HK-2 (cell line): ENCODE data around the gene ETV7.
"Not testable (repeated sequence)": the region's sequence is repeated elsewhere in the genome, so short reads cannot be mapped to it uniquely, and the experiment has no call there.

Source experiments
- DNase-seq: peaks from one replicate; pipeline ENCODE4 v3.0.0-alpha.2; 2018; ENCODE audit not compliant: unreplicated experiment

ETV7 gene

DNA sequence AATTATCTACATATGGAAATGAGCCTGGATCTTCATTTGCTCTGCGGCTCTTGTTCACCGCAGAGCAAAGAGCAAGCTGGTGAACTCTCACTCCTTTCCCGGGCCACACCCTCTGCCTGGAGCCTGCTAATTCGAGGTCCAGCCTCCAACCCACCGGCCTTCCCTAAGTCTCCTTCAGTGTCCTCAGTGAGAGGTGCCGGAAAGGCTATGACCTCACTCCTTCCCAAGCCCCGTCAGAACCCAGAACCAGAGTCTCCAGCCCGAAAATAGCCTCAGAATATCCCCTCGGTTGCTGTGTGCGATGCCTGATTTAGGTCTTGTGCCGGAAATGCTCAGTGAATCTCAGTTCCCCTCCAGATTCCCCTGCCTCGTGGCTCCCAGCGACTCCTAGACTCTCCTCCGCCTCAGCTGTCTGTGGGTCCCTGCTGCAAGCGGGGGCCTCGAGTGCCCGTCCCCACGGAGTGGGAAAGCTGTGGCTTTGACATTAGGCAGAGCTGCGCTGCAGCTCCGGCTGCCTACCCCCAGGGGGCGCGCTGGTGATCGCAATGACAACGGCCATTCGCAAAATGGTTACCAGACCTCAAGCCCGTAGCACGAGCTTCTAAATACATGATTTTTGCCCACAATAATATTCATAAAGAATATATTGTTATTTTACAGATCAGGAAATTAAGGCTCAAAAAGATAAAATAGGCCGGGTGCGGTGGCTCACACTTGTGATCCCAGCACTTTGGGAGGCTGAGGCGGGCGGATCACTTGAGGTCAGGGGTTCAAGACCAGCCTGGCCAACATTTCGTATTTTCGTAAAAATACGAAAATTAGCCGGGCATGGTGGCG lies 46.6 kb downstream of the ETV7 start:
- peak; percentile 70 for DNase-seq

DNA sequence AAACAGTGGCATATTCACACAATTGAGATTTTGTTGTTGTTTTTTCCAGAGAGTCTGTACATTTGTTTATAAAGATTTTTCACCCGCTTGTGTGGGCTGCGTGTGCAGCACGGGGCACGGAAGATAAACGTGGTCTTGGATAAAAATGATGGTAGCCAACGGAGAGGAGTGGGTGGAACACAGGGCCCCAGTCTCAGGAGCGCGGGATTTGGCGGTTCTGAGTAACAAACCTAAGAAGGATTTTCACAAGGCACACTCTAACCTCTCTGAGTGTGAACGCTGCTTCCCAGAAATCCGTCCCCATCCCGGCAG lies 47.2 kb downstream of the ETV7 start:
- DNase-seq = no peak

DNA sequence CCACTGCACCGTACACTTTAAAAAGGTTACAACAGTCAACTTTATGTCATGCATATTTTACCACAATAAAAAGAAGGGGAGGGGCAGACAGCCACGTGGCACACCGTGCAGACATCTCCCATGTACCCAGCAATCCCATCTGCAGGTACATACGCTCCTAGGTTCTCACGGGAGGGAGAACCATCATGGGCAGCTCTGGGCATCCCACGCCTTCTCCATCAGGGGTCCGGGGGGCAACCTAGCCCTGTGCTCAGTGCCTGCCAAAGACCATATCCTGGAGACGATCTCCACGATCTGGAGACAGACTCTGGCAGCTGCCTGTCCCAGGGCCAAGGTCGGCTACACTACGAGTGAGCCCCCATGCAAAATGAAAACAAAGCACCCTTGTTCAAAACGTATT lies 48.3 kb downstream of the ETV7 start:
- no peak for DNase-seq

DNA sequence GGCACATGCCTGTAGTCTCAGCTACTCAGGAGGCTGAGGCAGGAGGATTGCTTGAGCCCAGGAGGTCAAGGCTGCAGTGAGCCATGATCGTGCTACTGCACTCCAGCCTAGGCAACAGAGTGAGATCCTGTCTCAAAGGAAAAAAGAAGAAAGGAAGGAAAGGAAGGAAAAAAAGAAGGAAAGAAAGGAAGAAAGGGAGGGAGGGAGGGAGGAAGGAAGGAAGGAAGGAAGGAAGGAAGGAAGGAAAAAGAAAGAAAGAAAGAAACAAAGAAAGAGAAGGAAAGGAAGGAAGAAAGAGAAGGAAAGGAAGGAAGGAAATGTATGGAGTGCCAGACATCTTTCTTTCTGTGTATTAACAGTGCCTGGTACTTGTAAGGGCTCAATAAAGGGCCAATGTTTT lies 49.2 kb downstream of the ETV7 start:
- not testable (repeated sequence) for DNase-seq

DNA sequence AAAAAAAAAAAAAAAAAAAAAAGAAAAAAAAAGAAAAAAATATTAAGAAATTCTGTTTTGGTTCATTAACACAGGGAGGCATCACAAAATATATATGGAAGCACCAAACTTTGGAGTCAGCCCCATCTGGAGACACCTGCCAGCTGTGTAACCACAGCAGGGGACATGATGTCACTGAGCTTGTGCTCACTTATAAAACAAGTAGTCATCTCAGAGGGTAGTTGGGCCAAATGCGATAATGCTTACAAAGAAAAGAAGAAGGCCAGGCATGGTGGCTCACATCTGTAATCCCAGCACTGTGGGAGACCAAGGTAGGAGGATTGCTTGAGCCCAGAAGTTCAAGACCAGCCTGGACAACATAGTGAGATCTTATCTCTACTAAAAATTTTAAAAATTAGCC lies 49.7 kb downstream of the ETV7 start:
- DNase-seq = no peak

DNA sequence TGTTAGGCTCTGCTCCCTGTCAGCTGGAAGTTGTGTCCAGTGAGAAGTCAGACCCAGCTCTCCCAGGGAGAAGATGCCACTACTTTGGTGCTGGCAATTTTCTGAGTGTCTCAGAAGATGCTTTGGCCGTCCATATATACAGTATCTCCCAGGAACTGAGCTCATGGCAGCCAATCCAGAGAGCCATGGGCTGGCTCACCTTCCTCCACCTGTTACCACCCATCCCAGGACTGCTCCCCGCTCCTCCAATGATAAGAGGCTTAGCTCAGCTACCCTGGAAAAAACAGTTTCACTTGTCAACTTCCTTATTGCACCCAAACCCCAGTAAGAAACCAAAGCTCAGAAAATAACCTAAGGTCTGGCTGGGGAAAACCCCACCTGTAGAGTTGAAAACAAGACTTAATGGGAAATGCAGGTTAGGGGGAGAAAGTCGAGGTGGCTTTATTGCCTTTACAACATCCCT lies 50.7 kb downstream of the ETV7 start, which contains the start of gene BNIP5:
Gene BNIP5, minus strand, starts transcription at position 110 of the 463 bp plus-strand sequence. CDS start 6,198 bp downstream, outside the sequence.
- no peak for DNase-seq

DNA sequence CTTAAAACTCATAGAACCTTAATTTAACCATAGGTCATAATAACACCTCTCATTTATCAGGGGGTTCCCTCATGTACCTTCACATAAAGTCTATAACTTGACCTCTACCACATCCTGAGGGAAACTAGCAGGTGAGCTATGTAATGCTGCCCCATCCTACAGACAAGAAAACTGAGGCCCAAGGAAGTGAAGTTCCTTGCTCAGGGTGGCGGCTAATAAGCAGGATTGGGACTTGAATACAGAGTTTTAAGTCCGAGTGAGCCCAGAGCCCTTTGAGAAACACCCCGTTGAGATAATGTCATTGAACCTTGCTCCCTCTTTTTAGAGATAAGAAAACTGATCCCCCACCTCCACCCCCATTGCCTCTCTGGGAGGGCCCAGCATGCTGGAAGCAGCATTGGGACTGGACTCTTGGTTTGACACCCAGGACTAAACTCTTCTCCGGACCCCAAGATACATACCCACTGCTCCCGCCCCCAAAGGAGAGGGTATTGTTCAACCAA lies 51.2 kb downstream of the ETV7 start:
- DNase-seq = no peak

DNA sequence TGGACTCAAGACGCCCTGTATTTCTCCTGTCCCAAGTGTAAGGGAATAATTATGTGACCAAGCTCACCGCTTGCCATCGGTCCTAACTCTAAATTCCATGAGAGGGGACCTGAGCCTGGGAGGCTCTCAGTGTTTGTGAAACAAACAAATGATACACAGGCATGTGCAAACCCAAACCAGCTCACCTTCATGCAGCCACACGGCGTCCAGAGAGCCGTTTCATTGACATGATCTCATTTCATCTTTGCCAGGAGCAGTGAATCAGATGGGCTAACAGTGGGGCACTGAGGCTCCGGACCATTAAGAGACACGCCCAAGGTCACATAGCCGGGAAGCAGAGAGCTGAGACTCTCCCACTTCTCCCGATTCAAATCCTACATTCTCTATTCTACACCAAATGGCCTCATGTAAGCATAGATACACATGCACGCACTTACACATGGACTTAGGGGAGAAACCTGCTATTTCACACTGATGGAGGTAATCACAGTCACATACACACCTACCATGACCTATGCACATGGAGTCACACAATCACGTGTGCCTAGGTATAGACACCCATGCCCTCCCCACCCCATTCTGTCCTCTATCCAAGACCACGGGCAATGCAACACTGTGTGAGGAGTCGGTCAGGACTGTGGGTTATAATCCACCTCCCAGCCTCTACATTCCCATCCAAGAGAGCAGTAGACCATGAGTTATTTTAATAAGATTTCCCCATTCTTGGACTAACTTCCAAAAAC lies 51.8 kb downstream of the ETV7 start:
- DNase-seq = no peak

DNA sequence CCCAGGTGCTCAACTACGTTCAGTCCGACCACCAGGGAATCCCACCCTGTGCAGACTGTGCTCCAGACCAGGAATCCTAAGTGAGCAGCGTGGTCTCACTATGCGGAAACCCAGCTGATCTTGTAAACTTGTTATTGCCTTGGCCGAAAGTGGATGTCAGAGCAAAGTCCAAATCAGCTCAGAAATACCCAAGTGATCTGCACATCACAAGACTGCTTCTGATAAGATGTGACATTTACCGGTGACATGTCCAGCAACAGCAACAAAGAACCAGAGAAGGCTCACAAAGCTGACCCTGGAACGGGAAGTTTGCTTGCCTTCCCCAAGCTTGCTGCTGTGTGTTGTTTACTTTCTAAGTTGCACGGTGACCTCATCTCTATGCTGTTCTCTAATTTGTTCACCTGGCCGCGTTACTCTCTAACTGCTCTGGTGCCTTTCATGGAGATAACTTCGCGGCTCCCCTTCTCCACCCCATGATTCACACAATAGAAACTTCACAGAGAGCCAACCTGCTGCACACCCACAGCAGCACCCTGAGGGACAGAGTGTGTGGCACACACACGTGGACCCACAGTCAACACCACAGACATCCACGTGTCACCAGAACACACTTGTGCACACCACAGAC lies 52.5 kb downstream of the ETV7 start:
- DNase-seq = no peak

DNA sequence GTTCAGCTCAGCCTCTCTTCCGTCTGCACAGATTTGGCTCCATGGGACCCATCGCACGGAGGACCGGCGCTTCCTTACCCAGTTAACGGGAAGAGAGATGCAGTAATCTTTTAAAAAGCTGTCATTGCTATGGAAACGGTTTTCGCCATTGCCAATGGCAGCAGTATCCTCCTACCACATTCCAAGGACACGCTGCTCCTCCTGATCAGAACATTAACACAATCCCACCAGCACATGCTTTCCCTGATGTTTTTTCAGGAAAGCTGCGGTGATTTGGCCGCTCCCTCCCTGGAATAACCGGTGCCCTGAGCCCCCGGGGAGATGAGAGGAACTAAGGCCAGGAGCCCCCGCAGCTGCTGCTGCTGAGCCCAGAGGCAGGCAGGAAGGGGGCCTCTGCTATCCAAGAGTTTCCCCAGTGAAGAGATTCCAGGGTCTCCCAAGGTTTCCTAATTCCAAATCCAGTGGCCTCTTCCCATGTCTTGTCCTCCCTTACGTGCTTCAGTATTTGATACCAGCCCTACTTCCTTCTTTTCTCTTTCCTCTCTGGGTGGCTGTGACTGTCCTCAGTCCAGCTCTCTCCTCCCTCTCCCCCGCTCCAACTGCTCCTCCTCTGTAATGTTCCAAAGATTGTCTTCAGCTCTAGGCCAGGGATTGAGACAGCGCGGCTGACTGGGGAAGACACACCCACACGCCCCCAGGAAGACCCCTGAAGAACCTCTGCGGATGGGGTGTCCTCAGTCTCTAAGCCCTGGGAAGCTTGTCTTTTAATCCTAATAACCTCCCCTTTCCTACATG lies 53.3 kb downstream of the ETV7 start:
- DNase-seq = no peak

DNA sequence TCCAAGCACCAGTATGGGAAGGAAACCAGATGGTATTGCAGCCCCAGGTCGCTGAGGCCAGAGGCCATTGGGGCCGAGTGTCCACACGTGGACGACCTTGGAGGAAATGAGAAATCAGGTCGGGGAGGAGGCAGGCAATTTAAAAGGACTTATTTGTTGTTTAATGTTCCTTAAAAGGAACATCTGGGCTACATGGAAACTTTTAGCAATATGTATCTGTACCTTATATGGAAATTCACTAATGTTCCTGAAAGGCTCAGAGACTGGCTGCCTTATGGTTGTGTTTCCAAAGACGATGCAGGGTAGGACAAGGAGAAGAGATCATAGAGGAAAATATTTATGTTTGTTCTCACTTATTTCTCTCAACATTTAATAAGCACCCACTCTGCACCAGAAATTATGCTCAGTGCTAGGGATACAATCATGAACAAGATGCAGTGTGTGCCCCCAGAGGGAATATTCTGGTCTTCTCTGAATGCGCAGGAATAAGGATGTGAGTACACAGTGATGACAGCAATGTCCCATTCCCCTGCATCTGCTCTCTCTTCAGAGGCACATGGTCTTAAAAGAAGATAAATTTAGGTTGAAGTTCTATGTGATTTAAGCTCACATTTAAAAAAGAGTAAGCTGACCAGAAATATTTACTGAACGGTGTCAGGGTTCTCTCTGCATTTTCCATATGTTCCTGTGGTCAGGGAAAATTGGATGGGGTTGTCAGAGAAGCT lies 54.1 kb downstream of the ETV7 start:
- no peak for DNase-seq

DNA sequence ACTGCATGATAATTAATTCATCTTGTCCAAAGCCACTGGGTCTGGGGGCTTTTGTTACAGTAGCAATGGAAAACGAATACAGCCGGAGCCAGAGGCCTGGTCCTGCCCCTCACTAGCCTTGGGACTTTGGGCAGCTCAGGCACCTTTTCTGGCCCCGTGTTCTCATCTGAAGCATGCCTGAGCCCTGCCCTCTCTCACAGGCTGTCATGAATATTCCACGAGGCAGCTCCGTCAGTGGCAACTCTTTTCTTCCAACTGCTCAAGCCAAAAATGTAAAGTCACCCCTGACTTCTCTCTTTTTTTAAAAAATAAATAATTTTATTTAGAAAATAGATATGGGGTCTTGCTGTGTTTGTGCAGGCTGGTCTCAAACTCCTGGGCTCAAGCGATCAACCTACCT lies 56.1 kb downstream of the ETV7 start:
- DNase-seq = no peak

DNA sequence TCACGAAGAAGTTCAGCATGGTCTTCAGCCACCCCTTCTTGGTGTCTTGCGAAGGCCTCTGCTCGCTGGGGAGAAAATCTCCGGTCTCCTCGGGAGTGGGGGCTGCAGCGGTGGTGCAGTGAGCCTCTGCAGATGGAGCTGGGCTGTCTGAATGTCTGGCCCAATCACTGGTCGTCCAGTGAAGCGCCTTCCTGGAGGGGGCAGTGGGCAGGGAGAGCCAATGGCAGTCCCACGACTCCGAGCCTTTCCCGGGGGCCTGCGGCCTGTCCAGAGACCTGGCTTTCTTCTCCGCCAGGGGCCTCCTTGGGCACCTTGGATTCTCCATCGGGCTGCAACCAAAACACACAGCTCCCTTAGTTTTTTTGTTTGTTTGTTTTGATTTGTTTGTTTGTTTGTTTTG lies 57.1 kb downstream of the ETV7 start:
- DNase-seq = no peak

DNA sequence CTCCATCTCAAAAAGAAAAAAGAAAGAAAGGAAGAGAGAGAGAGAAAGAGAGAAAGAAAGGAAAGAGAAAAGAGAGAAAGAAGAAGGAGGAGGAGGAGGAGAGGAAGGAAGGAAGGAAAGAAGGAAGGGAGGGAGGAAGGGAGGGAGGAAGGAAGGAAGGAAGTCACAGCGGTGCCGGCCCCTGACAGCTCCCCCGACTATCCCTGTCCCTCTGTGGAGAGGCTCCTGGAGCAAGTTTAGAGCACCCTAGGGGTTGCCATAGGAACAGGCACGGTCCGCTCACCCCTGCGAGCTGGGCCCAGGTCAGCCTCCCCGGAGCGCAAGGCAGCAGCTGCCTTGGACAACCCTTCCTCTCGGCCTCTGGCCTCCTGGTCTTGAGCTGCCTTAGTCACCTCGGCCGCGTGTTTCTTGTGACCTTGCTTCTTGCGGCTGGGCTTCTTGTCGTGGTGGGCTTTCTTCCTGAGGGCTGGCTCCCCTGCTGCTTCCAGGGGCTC lies 57.6 kb downstream of the ETV7 start:
- no peak for DNase-seq

DNA sequence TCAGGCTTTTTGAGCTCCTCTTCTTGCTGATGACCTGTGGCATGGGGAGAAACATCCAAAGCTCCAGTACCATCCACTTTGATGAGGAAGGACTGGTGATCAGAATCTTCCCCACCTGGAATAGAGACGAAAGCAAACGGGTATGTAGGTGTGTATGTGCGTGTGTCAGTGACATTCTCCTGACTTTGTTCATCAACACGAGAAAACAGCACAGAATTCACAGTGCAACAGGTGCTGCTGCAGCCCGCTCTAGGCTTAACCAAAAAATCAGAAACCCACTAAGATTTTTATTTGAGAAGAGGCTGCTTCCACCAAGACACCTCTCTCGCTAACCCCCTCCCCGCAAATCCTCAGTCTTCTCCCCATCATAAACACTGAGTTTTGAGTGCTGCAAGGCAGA lies 58.9 kb downstream of the ETV7 start:
- DNase-seq = no peak

DNA sequence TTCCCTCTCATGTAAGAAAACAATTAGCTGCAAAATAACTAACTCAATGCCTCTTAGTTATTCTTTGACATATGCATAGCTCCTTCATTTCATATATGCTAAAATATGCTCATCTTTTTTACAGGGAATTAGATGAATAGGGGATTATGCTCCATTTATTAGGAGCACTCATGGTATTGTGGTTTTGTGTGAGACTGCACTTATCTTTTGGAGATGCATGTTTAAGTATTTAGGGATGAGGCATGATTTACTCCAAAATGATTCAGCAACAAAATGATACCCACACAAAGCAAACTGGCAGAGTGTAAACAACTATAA lies 59.6 kb downstream of the ETV7 start:
- no peak for DNase-seq

DNA sequence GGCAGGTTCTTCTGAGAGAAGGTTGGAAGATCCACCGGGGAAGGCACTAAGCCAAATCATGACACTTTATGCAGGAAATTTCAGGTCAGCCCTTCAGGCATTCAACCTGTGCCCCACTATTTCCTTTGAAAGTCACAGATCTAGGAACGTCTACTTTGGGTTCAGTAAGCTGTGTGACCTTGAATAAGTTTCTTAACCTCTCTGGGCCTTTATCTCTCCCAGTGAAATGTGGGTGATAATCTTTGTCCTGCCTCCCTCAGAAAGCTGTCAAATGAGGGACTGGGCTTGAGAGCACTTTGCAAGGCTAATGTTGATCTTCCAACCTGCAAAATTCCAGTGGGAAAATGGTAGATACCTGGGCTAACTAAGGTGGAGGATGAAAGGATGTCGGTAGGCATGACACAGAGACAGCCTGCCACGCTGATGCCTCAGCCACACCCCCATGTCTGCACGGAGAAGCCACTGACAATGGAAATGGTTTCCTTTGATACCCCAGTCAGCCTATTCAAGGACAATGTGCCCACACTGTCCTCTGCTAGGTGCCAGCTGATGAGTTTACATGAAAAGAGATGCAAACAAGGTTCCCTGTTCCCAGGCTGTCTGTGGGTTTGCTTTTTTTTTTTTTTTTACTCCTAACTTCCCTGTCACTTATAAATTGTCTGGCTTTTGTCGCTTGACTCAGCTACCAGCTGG lies 60.1 kb downstream of the ETV7 start:
- no peak for DNase-seq

DNA sequence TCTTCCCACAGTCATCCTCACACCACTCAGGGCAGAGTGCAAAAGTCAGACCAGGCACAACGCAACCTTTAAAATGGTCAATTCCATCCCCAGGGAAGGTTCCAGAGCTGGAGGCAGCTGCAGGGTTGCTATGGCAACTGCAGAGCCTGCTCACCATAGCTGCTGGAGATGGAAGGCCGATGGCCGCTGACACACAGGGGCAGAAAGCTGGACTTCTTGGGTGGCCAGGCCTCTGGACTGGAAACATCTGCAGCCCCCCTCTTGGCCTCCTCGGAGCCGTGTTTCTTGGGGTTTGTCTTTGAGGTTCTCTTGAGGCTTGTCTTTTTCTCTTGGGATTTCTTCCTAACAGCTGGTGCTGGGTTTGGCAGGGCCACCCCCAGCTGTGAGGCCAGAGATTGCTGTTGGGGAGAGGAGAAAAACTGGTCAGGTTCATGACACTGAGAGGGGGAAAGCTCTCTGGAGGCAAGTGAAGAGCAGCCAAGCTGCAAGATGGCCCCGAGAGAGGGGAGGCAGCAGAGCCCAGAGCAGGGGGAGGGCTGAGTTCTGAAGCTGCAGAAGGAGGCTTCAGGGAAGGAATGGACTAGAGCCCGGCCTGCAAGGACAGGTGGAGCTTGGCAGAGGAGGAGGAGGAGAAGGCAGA lies 61.0 kb downstream of the ETV7 start:
- DNase-seq = no peak

DNA sequence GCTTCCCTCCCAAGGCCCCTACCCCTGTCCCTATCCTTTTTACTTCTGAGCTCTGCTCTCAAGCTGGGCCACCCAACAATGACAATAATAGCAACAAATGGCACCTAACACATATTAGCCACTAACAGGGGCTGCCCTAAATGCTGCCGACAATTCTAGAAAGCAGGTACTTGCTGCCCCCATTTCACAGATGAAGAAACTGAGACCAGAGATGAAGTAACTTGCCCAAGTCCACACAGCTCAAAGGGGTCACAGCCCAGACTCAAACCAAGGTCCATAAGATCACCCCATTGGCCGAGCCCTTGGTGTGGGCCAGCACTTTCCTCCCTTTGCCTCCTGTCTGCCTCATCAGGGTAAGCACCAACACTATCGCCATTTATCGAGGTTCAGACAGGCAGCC lies 62.8 kb downstream of the ETV7 start:
- no peak for DNase-seq

DNA sequence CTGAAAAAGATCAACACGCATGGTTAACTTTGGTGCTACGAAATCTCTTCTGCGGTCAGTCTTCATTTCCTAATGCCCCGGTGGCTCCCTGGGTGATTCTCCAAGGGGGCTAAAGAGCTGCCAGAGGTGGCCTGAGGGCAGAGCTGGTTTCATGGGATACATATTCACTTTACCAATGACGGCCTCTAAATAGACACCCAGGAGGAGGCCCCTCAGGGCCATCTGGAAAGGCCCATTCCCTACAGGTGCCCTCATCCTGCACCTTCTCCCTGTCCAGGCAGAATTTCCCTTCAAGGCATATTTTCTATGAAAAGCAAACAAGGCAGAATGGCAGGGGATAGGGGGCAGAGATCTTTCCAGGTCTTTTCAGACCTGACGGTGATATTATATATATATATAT lies 63.3 kb downstream of the ETV7 start:
- no peak for DNase-seq
